SHP77 (cell line): ENCODE data around the gene FTSJ1.

Experiments used
- DNase-seq, 2 experiments: peaks; one replicate each; lab custom pipeline; 2025; lab: John Stamatoyannopoulos, UW

FTSJ1 gene

GRCh38 chrX:48470833-48471118 is 5.2 kb upstream of the FTSJ1 start:
- no peak for DNase-seq

- DNase-seq = no peak
Measured at GRCh38 chrX:48471504-48471903, 4.5 kb upstream of the FTSJ1 start.

GRCh38 chrX:48472225-48472624 is 3.8 kb upstream of the FTSJ1 start:
- DNase-seq = no peak

GRCh38 chrX:48472851-48473703 is 2.9 kb upstream of the FTSJ1 start:
- no peak for DNase-seq

GRCh38 chrX:48473704-48473990 is 2.4 kb upstream of the FTSJ1 start:
- DNase-seq = no peak

GRCh38 chrX:48474127-48474526 is 1.9 kb upstream of the FTSJ1 start:
- DNase-seq = no peak

GRCh38 chrX:48474581-48474980 is 1.4 kb upstream of the FTSJ1 start:
- DNase-seq = no peak

- no peak for DNase-seq
Measured at GRCh38 chrX:48475296-48475695, 703 bp upstream of the FTSJ1 start.

- no peak for DNase-seq
Measured at GRCh38 chrX:48476919-48477318, 920 bp downstream of the FTSJ1 start.

- DNase-seq = no peak
Measured at GRCh38 chrX:48477960-48478755, 2.2 kb downstream of the FTSJ1 start.

GRCh38 chrX:48478806-48479205 is 2.8 kb downstream of the FTSJ1 start:
- DNase-seq = no peak

GRCh38 chrX:48480142-48480541 is 4.1 kb downstream of the FTSJ1 start:
- DNase-seq = no peak

- no peak for DNase-seq
Measured at GRCh38 chrX:48480583-48480982, 4.6 kb downstream of the FTSJ1 start.

GRCh38 chrX:48482526-48482925 is 6.5 kb downstream of the FTSJ1 start:
- no peak for DNase-seq

- DNase-seq = no peak
Measured at GRCh38 chrX:48487362-48487798, 11.4 kb downstream of the FTSJ1 start.

GRCh38 chrX:48488034-48488433 is 12.0 kb downstream of the FTSJ1 start:
- DNase-seq = no peak

- DNase-seq = no peak
Measured at GRCh38 chrX:48489296-48489695, 13.3 kb downstream of the FTSJ1 start.

- DNase-seq = no peak
Measured at GRCh38 chrX:48489892-48490291, 13.9 kb downstream of the FTSJ1 start.

- DNase-seq = no peak
Measured at GRCh38 chrX:48490661-48491060, 14.7 kb downstream of the FTSJ1 start.

- DNase-seq = no peak
Measured at GRCh38 chrX:48491809-48492208, 15.8 kb downstream of the FTSJ1 start.

- no peak for DNase-seq
Measured at GRCh38 chrX:48492293-48492910, 16.4 kb downstream of the FTSJ1 start.

- peak in 1 of 2 experiments; percentile 13 for DNase-seq
Measured at GRCh38 chrX:48493890-48494364, 17.9 kb downstream of the FTSJ1 start.

GRCh38 chrX:48496660-48497059 is 20.7 kb downstream of the FTSJ1 start:
- DNase-seq = no peak
